Endothelial cell of hepatic sinusoid (primary cell): ENCODE results near the gene EVX1.

Experiments used
- in situ Hi-C: cut with HindIII; loops from 2 replicates; pipeline ENCODE4 v1.10.0; 2017; ENCODE audit warnings: low sequenced_read_pairs

EVX1 gene

GRCh38 chr7:27242555-27243339, at the start of gene EVX1:
EVX1 (plus strand) TSS chr7:27242802; CDS start chr7:27243031, 229 bp downstream.
- in situ Hi-C loops = loop anchor here (5.0 to 10.0 kb wide), 2 partner anchors 40 to 242 kb away; no protein-coding TSS in a partner anchor

- in situ Hi-C loops = no loop called here
Observed at GRCh38 chr7:27193335-27194001, 49.1 kb upstream of the EVX1 start.

GRCh38 chr7:27194002-27194352, 48.6 kb upstream of the EVX1 start:
- in situ Hi-C loops = no loop called here

GRCh38 chr7:27194686-27195379, 47.8 kb upstream of the EVX1 start:
- in situ Hi-C loops = no loop called here

GRCh38 chr7:27196287-27196767, 46.3 kb upstream of the EVX1 start:
- in situ Hi-C loops = no loop called here

GRCh38 chr7:27197137-27198042, 45.2 kb upstream of the EVX1 start:
- in situ Hi-C loops = no loop called here

- in situ Hi-C loops = no loop called here
Observed at GRCh38 chr7:27198138-27198841, 44.3 kb upstream of the EVX1 start.

- in situ Hi-C loops = no loop called here
Observed at GRCh38 chr7:27198871-27199801, 43.5 kb upstream of the EVX1 start.

GRCh38 chr7:27199849-27200760, 42.5 kb upstream of the EVX1 start, which contains the start of gene HOXA13:
HOXA13 (minus strand) TSS chr7:27200091; CDS start chr7:27200077, 14 bp downstream.
- in situ Hi-C loops = loop anchor here (10.0 to 25.0 kb wide), 2 partner anchors 585 to 712 kb away; no protein-coding TSS in a partner anchor

GRCh38 chr7:27200761-27201579, 41.6 kb upstream of the EVX1 start:
- in situ Hi-C loops = loop anchor here (10.0 to 25.0 kb wide), 2 partner anchors 584 to 711 kb away; no protein-coding TSS in a partner anchor

GRCh38 chr7:27201580-27202017, 41.0 kb upstream of the EVX1 start:
- in situ Hi-C loops = loop anchor here (10.0 to 25.0 kb wide), 2 partner anchors 583 to 711 kb away; no protein-coding TSS in a partner anchor

GRCh38 chr7:27202018-27202861, 40.4 kb upstream of the EVX1 start:
- in situ Hi-C loops = loop anchor here (10.0 to 25.0 kb wide), 2 partner anchors 583 to 710 kb away; no protein-coding TSS in a partner anchor

GRCh38 chr7:27202862-27203134, 39.8 kb upstream of the EVX1 start:
- in situ Hi-C loops = loop anchor here (10.0 to 25.0 kb wide), 2 partner anchors 582 to 710 kb away; no protein-coding TSS in a partner anchor

- in situ Hi-C loops = loop anchor here (10.0 to 25.0 kb wide), 2 partner anchors 581 to 709 kb away; no protein-coding TSS in a partner anchor
Observed at GRCh38 chr7:27203365-27203953, 39.1 kb upstream of the EVX1 start.

- in situ Hi-C loops = loop anchor here (10.0 to 25.0 kb wide), 2 partner anchors 581 to 708 kb away; no protein-coding TSS in a partner anchor
Observed at GRCh38 chr7:27203964-27204594, 38.5 kb upstream of the EVX1 start.
